Neural progenitor cell (in vitro differentiated cells): ENCODE measurements around the gene ZBTB24. TPM values are rescaled to one million over a fixed set of nuclear protein-coding genes. Genes with fewer than 3 reads are reported as not detected.

ENCODE experiments used
- DNase-seq: peaks from one replicate; pipeline ENCODE4 v3.0.0-alpha.2; 2016; ENCODE audit warnings: low spot score
- H2AFZ ChIP-seq: fragments of 200-600 bp; sonication (generic); replicated peaks from 2 replicates; pipeline ENCODE4 v1.6.1; 2016; ENCODE audit warnings: antibody characterized with exemption
- H3F3A ChIP-seq: fragments of 200-600 bp; sonication (generic); 2 replicates; pipeline ENCODE4 v1.6.1; 2016; ENCODE audit warnings: antibody characterized with exemption, low read depth
- H3K27ac ChIP-seq: fragments of 200-600 bp; sonication (generic); 2 replicates; pipeline ENCODE4 v1.5.1; 2016; ENCODE audit warnings: mild to moderate bottlenecking
- H3K27me3 ChIP-seq: fragments of 200-600 bp; sonication (generic); 2 replicates; pipeline ENCODE4 v1.6.1; 2016; ENCODE audit warnings: mild to moderate bottlenecking, moderate library complexity
- H3K36me3 ChIP-seq: fragments of 200-600 bp; sonication (generic); 2 replicates; pipeline ENCODE4 v1.5.1; 2016
- H3K4me1 ChIP-seq: fragments of 200-600 bp; sonication (generic); 2 replicates; pipeline ENCODE4 v1.6.1; 2016; ENCODE audit warnings: mixed run types
- H3K4me2 ChIP-seq: fragments of 200-600 bp; sonication (generic); 2 replicates; pipeline ENCODE4 v1.6.1; 2016
- H3K4me3 ChIP-seq: fragments of 200-600 bp; sonication (generic); 2 replicates; pipeline ENCODE4 v1.5.1; 2016
- H3K79me2 ChIP-seq: fragments of 200-600 bp; sonication (generic); 2 replicates; pipeline ENCODE4 v1.6.1; 2016; ENCODE audit warnings: low read depth
- H3K9ac ChIP-seq: fragments of 200-600 bp; sonication (generic); 2 replicates; pipeline ENCODE4 v1.6.1; 2016
- H3K9me3 ChIP-seq: fragments of 200-600 bp; sonication (generic); 2 replicates; pipeline ENCODE4 v1.5.1; 2016; ENCODE audit warnings: low read depth
- H4K20me1 ChIP-seq: fragments of 200-600 bp; sonication (generic); 2 replicates; pipeline ENCODE4 v1.6.1; 2016; ENCODE audit warnings: low read depth
- H3K27ac Mint-ChIP-seq: 3 replicates; pipeline ENCODE4 v1.8.0; 2021; ENCODE audit warnings: mixed read lengths
- H3K27me3 Mint-ChIP-seq: 2 replicates; pipeline ENCODE4 v1.8.0; 2022; ENCODE audit warnings: low read depth, mild to moderate bottlenecking, inconsistent platforms, moderate library complexity, mixed read lengths; ENCODE audit not compliant: insufficient read depth
- H3K36me3 Mint-ChIP-seq: 3 replicates; pipeline ENCODE4 v1.8.0; 2021; ENCODE audit warnings: mixed read lengths
- H3K4me1 Mint-ChIP-seq: 3 replicates; pipeline ENCODE4 v1.8.0; 2021; ENCODE audit warnings: mixed read lengths
- H3K4me3 Mint-ChIP-seq: 3 replicates; pipeline ENCODE4 v1.8.0; 2021; ENCODE audit warnings: mild to moderate bottlenecking, moderate library complexity, mixed read lengths
- H3K9me3 Mint-ChIP-seq: 3 replicates; pipeline ENCODE4 v1.8.0; 2020; ENCODE audit warnings: mixed read lengths
- EZH2 ChIP-seq: fragments of 200-600 bp; sonication (generic); IDR thresholded peaks from 2 replicates; pipeline ENCODE4 v1.6.1; 2017; ENCODE audit warnings: antibody characterized with exemption, mild to moderate bottlenecking, moderate library complexity
- EZH2phosphoT487 ChIP-seq: fragments of 200-600 bp; sonication (generic); IDR thresholded peaks from 2 replicates; pipeline ENCODE4 v1.6.1; 2017; ENCODE audit warnings: antibody characterized with exemption
- total RNA-seq: library from RNA; depleted of rRNA; stranded (reverse); fragments of >200 nt; gene quantifications from 2 replicates; pipeline ENCODE4 v1.2.3, GENCODE V29; 2015; ENCODE audit warnings: low replicate concordance
- TF ChIP-seq, protein P1 (sequence below): fragments of 200-600 bp; sonication (generic); IDR thresholded peaks from 2 replicates; pipeline ENCODE4 v1.5.1; 2017; ENCODE audit warnings: antibody characterized with exemption, mild to moderate bottlenecking

Gene ZBTB24
- total RNA-seq, 1 donor from 2014 or later: 17.3 TPM

DNA sequence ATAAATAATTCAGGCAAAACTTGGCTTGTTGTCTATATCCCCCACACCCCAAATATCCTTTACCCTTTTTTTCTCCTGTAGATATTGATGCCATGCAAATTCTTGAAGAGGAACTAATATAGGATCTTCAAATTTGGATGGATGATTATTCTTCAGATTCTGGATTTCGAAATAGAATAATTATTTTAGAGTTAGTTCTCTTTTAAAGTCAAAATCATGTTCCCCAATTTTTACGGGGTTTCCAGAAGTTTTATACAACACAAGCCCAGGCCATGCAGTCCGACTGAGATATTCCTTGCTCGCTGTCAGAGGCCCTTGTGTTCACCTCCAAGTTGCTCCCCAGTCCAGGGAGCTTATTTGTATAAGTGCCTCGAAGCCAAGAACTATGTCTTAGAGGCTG is 47.0 kb downstream of the ZBTB24 start:
- no peak for DNase-seq
- Mint-ChIP-seq H3K4me3 (no peak overlapping the region), H3K4me1 (peaks cover 4% of the 10 kb centered on the region), H3K27me3 (peaks cover under 1% of the 10 kb centered on the region), H3K27ac (no peak overlapping the region), H3K9me3 (no peaks in the 10 kb centered on the region), H3K36me3 (peaks cover 14% of the 10 kb centered on the region)
- Histone ChIP-seq H3K27ac (no peak overlapping the region), H4K20me1 (no peaks in the 10 kb centered on the region), H3K9me3 (no peaks in the 10 kb centered on the region), H3K4me3 (no peak overlapping the region), H2AFZ (no peak overlapping the region), H3K4me1 (no peaks in the 10 kb centered on the region), H3F3A (peaks cover 11% of the 10 kb centered on the region), H3K4me2 (no peak overlapping the region), H3K27me3 (peaks cover 11% of the 10 kb centered on the region), H3K9ac (no peak overlapping the region), H3K79me2 (no peaks in the 10 kb centered on the region), H3K36me3 (no peaks in the 10 kb centered on the region)
- TF ChIP-seq, protein P1, sequence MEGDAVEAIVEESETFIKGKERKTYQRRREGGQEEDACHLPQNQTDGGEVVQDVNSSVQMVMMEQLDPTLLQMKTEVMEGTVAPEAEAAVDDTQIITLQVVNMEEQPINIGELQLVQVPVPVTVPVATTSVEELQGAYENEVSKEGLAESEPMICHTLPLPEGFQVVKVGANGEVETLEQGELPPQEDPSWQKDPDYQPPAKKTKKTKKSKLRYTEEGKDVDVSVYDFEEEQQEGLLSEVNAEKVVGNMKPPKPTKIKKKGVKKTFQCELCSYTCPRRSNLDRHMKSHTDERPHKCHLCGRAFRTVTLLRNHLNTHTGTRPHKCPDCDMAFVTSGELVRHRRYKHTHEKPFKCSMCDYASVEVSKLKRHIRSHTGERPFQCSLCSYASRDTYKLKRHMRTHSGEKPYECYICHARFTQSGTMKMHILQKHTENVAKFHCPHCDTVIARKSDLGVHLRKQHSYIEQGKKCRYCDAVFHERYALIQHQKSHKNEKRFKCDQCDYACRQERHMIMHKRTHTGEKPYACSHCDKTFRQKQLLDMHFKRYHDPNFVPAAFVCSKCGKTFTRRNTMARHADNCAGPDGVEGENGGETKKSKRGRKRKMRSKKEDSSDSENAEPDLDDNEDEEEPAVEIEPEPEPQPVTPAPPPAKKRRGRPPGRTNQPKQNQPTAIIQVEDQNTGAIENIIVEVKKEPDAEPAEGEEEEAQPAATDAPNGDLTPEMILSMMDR: no peak

DNA sequence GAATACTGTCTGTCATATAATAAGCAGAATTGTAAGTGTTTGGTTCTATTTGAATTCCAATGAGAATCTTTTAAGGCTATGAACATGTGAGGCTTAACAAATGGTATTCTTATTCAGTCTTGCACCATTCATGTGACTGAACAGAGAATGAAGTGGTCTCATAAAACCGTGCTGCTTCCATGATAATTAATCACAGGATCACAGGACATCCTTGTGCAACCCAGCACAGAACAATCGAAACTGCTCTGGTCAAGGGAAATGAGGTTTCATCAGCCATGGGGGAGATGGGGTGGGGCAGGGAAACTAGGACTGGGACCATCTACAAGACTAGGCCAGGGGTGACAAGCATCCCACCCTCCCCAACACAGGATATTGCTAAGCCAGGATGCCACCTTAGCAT is 48.6 kb downstream of the ZBTB24 start:
- Histone ChIP-seq H3K4me1 (no peaks in the 10 kb centered on the region), H3K4me2 (no peak overlapping the region), H4K20me1 (no peaks in the 10 kb centered on the region), H3K9me3 (no peaks in the 10 kb centered on the region), H3K9ac (no peak overlapping the region), H3K27ac (no peak overlapping the region), H3K79me2 (no peaks in the 10 kb centered on the region), H2AFZ (no peak overlapping the region), H3K27me3 (peaks cover 6% of the 10 kb centered on the region), H3K36me3 (no peaks in the 10 kb centered on the region), H3K4me3 (no peak overlapping the region), H3F3A (peaks cover 2% of the 10 kb centered on the region)
- Mint-ChIP-seq H3K9me3 (no peaks in the 10 kb centered on the region), H3K27me3 (peaks cover 2% of the 10 kb centered on the region), H3K4me3 (no peak overlapping the region), H3K27ac (no peak overlapping the region), H3K4me1 (peaks cover under 1% of the 10 kb centered on the region), H3K36me3 (peaks cover 11% of the 10 kb centered on the region)
- TF ChIP-seq, protein P1: no peak
- TF ChIP-seq EZH2phosphoT487 (no peak), EZH2 (no peak)
- DNase-seq: no peak

DNA sequence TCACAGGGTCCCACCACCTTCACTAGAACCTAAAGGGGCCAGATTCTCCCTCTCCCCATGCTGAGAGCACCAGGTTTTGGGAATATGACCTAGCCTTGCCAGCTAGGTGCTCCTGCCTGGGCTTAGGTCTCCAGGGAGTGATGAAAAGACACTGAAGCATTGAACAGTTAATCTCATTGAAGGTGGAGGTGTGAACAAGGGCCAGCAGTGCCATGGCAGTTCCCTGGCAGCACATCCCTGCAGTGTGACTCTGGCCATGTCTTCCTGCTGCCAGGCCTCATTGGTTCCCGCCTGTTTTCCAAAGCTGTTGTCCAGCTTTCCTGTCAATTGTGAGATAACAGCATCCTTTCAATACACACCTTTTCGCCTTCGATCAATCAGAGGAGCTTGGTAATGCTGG is 53.5 kb downstream of the ZBTB24 start:
- no peak overlapping the region for H3K4me2 ChIP-seq

More for the DNA sequence above, 53.5 kb downstream of the ZBTB24 start:
- Histone ChIP-seq H3K79me2 (no peaks in the 10 kb centered on the region), H4K20me1 (no peaks in the 10 kb centered on the region), H3K27me3 (no peaks in the 10 kb centered on the region), H2AFZ (no peak overlapping the region), H3K9me3 (no peaks in the 10 kb centered on the region), H3K9ac (no peak overlapping the region), H3F3A (no peaks in the 10 kb centered on the region), H3K27ac (no peak overlapping the region), H3K4me1 (no peaks in the 10 kb centered on the region), H3K36me3 (no peaks in the 10 kb centered on the region), H3K4me3 (no peak overlapping the region)
- H3K4me3 Mint-ChIP-seq: no peak overlapping the region
- no peaks in the 10 kb centered on the region for H3K4me1 Mint-ChIP-seq
- H3K36me3 Mint-ChIP-seq: peaks cover 2% of the 10 kb centered on the region
- H3K27me3 Mint-ChIP-seq: peaks cover 4% of the 10 kb centered on the region
- no peaks in the 10 kb centered on the region for H3K9me3 Mint-ChIP-seq
- DNase-seq: no peak
- H3K27ac Mint-ChIP-seq: no peak overlapping the region
- TF ChIP-seq, protein P1: no peak
- TF ChIP-seq EZH2phosphoT487 (no peak), EZH2 (no peak)
